Right lobe of liver (tissue), 4 donors: Measurements from ENCODE around the gene SNAPC2.

Experiments used
- CTCF ChIP-seq, 4 donors: fragments of 200-600 bp in 3 of 4; fragments of 450-650 bp in 1 of 4; IDR thresholded peaks; one replicate each; pipeline versions ENCODE4 v1.5.1 to v1.8.0; 2016 to 2022; ENCODE audit warnings: antibody characterized with exemption in 4 of 4, mild to moderate bottlenecking in 2 of 4
- POLR2A ChIP-seq: fragments of 450-650 bp; IDR thresholded peaks from one replicate; pipeline ENCODE4 v1.6.1; 2017; ENCODE audit warnings: antibody characterized with exemption, mild to moderate bottlenecking
- donor health status: DM: no; HTN: no; CAD: no.
- donor health status: DM: no; HTN: no; CAD: no.
- donor health status: DM: no; HTN: yes; CAD: no.

- no peak for TF ChIP-seq CTCF (IDR thresholded peaks at IDR 0.05)
- TF ChIP-seq POLR2A = no peak
These were observed 8.5 kb upstream of the SNAPC2 start for GRCh38 chr19:7911508-7912143.
